Spleen (tissue), 7 donors: ENCODE results near the gene ABHD17C.

Experiments
- POLR2A ChIP-seq, 3 donors: fragments of 450-650 bp; IDR thresholded peaks; one replicate each; pipeline ENCODE4 v1.5.1; 2017; ENCODE audit warnings: antibody characterized with exemption in 3 of 3, mild to moderate bottlenecking in 1 of 3
- TF ChIP-seq, protein P1 (sequence below), 11 experiments: fragments of 200-600 bp in 7 of 11; fragments of 450-650 bp in 4 of 11; sonication (generic) in 4 of 11; IDR thresholded peaks in 8 of 11; conservative IDR thresholded peaks in 3 of 11; 1 replicate in 7 of 11; 2 replicates in 4 of 11; pipeline versions ENCODE4 v1.4.0 to v1.8.0; 2016 to 2021; ENCODE audit warnings: antibody characterized with exemption in 11 of 11, inconsistent platforms in 4 of 11, mild to moderate bottlenecking in 1 of 11
- donor health status: DM: no; HTN: no; CAD: no; lungs with moderate emphysema.
- donor health status: DM: no; HTN: no; CAD: no.
- donor health status: DM: no; HTN: no; CAD: no.

DNA sequence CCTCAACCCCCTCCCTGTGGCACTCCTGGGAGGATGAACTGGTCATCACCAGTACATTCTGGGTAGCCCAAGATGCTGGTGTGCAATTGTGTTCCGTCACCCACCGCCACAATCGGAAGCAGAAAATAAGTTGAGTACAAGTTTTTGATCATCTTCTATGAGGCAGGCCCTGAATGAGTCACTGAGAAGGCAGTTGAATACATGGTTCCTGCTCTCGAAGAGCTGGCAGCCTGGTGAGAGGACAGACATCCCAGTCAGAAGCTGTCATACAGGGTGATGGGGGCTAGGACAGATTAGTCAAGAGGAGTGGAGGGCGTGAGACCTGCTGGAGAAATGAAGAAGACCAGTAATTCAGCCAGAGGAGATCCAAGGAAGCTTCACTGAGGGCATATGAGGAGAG lies 90.2 kb downstream of the ABHD17C start:
- TF ChIP-seq, protein P1, sequence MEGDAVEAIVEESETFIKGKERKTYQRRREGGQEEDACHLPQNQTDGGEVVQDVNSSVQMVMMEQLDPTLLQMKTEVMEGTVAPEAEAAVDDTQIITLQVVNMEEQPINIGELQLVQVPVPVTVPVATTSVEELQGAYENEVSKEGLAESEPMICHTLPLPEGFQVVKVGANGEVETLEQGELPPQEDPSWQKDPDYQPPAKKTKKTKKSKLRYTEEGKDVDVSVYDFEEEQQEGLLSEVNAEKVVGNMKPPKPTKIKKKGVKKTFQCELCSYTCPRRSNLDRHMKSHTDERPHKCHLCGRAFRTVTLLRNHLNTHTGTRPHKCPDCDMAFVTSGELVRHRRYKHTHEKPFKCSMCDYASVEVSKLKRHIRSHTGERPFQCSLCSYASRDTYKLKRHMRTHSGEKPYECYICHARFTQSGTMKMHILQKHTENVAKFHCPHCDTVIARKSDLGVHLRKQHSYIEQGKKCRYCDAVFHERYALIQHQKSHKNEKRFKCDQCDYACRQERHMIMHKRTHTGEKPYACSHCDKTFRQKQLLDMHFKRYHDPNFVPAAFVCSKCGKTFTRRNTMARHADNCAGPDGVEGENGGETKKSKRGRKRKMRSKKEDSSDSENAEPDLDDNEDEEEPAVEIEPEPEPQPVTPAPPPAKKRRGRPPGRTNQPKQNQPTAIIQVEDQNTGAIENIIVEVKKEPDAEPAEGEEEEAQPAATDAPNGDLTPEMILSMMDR (IDR thresholded peaks at IDR 0.05 in 8 of 11, conservative IDR thresholded peaks at IDR 0.05 in 3 of 11): no peak
- no peak for TF ChIP-seq POLR2A (IDR thresholded peaks at IDR 0.05)
